GM12892 (cell line): ENCODE measurements around the gene LY6G6F.

Experiments used
- DNase-seq: peaks from one replicate; pipeline ENCODE4 v3.0.0; 2011; ENCODE audit not compliant: insufficient read length
- FAIRE-seq: peaks from 2 replicates; lab custom pipeline; 2011; peaks lifted over from hg19 to GRCh38; lab: Jason Lieb, UNC
- POLR2A ChIP-seq: IDR thresholded peaks from 2 replicates; pipeline ENCODE4 v1.6.1; 2011; ENCODE audit warnings: low read depth, low read length, control low read depth
- POLR2AphosphoS5 ChIP-seq: IDR thresholded peaks from 2 replicates; pipeline ENCODE4 v1.6.1; 2011; ENCODE audit warnings: low read depth, low read length, control low read depth
- TAF1 ChIP-seq: IDR thresholded peaks from 2 replicates; pipeline ENCODE4 v1.6.1; 2011; ENCODE audit warnings: low read depth, mild to moderate bottlenecking, control low read depth, low read length, borderline replicate concordance

Gene LY6G6F

DNA sequence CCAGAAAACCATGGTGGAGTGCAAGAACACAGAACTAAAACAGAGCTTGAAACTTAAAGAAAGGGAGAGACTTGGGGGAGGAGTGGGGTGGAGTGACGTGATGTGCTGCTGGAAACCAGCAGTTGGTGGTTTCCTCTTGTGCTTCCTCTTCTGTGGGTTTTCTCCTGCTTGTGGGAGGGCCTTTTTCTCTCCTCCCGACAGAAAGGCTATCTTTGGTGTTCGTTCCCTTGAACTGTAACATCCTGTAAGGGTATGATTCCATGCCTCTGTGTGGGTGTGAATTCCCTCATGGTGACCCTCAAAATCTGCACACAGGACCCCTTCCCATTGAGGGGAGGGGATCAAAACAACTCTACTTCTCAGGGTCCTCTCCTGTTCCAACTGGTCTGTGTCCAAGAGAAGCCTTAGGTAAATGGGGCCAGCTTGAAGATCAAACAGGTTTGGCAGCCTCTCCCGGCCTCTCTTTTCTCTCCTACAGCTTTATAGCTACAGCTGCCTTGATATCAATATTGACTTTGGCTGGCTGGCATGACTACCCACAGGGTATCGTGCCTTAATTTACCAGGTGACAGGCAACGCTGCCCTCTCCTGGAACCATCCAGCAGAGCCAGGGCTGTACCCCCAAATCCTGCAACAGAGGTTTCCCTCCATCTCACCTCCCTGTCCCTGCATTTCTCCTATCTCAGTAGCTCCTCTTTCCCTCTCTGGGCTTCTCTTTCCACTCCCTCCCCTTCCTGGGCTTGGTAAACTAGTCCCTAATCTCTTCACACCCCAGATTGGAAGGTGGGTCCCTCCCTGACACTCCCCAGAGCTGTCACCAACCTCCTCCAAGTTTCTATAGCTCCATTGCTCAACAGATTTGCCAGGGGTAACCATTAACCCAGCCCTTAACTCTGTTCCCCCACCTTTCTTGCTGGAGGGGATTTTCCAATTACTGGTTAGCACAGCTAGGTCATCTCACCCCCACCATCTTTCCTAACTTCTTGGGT, 31.6 kb downstream of the LY6G6F start:
- FAIRE-seq (peak; percentile 38), DNase-seq (peak; percentile 61)
- TF ChIP-seq POLR2AphosphoS5 (peak; percentile 82; the same call in 1 of the 2 replicates), POLR2A (peak; percentile 67), TAF1 (peak; percentile 61; the same call in 1 of the 2 replicates)

DNA sequence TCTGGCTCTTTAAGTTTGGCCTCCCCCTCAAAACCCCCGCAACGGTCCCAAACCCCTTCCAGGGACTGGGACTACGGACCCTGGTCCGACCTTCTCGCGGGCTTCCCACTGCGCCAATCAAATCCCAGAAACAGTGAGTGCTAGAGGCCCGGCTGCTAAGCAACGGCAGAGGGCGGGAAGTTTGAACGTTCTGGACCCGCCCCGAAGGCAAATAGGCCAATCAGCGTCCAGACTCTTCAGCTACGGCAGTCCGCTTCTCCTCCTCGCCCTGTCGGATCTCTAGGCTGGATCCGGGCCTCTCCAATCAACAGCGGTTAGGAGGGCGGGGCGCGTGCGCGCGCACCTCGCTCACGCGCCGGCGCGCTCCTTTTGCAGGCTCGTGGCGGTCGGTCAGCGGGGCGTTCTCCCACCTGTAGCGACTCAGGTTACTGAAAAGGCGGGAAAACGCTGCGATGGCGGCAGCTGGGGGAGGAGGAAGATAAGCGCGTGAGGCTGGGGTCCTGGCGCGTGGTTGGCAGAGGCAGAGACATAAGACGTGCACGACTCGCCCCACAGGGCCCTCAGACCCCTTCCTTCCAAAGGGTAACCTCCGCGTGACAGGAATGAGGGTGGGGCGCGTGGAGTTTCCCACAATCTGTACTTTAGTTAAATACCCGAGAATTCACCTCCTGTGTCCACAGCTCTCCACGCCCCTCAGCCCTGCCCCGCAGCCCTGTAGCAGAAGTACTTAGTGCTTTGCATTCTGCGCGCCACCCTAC, 33.2 kb downstream of the LY6G6F start, which contains the start of gene MSH5:
TSS of gene MSH5 (plus strand) at position 367 of the 758 bp plus-strand sequence. CDS start 462 bp downstream, outside the sequence.
- FAIRE-seq (peak; percentile 96), DNase-seq (peak; percentile 89)
- TF ChIP-seq TAF1 (peak; percentile 35; the same call in 1 of the 2 replicates), POLR2A (peak; percentile 78), POLR2AphosphoS5 (peak; percentile 69)

DNA sequence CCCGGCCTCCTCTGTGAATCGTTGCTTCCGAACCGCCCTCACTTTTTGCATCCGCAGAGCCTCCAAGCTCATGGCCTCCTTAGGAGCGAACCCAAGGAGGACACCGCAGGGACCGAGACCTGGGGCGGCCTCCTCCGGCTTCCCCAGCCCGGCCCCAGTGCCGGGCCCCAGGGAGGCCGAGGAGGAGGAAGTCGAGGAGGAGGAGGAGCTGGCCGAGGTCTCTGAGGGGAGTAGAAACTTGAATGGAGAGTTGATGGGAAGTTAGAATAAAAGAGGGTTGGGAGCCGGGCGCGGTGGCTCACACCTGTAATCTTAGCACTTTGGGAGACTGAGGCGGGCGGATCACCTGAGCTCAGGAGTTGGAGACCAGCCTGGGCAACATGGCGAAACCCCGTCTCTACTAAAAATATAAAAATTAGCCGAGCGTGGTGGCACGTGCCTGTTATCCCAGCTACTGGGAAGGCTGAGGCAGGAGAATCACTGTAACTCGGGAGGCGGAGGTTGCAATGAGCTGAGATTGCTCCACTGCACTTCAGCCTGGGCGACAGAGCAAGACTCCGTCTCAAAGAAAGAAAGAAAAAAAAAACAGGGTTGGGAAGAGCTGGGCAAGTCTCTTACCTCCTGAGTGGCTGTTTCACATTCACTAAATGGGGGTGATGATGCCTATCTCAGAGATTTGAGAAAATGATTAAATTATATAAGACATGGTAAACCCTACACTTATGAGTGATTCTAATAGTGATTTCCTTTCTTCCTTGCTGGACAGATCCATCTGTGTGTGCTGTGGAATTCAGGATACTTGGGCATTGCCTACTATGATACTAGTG, 33.9 kb downstream of the LY6G6F start:
- DNase-seq: peak; percentile 47
- TF ChIP-seq TAF1 (peak; percentile 31; the same call in 1 of the 2 replicates), POLR2A (no peak), POLR2AphosphoS5 (no peak)
- no peak for FAIRE-seq

DNA sequence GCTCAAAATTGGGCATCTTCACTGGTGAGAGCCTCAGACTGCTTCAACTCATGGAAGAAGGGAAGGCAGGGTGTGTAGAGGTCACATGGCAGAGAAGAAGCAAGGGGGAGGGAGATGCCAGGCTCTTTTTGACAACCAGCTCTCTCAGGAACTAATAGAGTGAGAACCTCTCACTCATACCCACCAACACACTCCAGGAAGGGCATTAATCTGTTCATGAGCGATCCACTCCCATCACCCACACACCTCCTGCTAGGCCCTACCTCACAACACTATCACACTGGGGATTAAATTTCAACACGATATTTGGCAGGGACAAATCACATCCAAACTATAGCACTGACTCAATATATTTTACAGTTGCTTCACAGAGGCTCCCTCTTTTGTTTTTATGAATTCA, 35.1 kb downstream of the LY6G6F start:
- DNase-seq: no peak
- TF ChIP-seq POLR2AphosphoS5 (no peak), TAF1 (no peak), POLR2A (no peak)
- FAIRE-seq: no peak

DNA sequence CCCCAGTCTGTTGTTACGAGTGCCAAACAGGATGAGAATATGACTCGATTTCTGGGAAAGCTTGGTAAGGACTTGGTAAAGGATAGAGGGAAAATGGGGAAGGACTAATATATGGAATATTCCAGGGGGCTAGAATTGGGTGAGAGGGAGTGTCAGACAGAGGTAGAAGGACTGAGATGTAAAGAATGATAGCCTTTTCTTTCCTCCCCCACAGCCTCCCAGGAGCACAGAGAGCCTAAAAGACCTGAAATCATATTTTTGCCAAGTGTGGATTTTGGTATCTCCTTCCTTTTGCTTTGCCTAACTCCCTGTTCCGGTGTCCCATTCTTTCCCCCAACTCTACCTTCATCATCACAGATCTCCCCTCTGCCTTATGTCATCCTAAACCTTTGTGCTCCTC, 36.2 kb downstream of the LY6G6F start:
- DNase-seq (no peak), FAIRE-seq (no peak)
- TF ChIP-seq POLR2A (no peak), TAF1 (no peak), POLR2AphosphoS5 (no peak)

DNA sequence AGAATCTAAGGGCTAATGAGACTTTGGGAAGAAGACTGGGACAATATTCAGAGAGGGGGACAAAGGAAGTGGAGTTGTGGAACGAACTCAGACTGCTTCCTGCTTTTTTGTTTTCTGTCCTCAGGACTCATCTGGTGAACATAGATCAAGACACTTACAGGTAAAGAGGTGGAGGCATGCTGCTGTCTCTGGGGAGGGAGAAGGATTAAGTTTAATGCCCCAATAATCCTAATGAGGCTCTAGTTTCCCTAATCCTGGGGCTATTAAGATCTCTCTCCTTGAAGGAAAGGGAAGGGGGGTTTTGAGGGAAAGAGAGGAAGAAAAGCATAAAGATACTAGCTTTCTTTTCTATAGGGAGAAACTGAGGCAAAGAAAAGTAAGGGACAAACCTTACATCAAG, 37.8 kb downstream of the LY6G6F start:
- no peak for FAIRE-seq
- TF ChIP-seq POLR2AphosphoS5: no peak
- TF ChIP-seq TAF1: no peak
- no peak for TF ChIP-seq POLR2A

DNA sequence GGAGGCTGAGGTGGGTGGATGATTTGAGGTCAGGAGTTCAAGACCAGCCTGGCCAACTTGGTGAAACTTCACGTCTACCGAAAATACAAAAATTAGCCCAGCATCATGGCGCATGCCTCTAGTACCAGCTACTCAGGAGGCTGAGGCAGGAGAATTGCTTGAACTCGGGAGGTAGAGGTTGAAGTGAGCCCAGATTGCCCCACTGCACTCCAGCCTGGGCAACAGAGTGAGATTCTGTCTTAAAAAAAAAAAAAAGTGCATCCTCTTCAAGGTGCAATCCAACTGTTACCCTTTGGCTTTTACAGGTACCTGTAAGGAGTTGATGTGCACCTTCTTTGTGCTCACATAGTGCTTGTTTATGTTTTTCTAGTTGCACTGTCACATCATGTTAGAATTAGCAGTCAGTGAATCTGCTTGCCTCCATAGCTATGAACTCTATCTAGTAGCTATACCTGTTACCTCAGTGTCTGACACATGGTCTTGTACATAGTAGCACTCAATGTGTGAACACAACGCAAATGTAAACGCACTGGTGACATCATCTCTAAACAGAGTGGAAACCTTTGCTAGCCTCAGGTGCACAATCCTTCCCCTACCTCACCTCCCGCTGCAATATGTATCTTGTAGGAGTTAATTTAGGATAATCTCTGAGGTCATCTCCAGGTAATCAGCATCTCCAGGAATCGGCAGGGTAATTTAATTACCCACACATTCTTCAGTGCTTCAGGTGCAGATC, 42.8 kb downstream of the LY6G6F start:
- no peak for FAIRE-seq
- no peak for TF ChIP-seq POLR2AphosphoS5
- TF ChIP-seq TAF1: no peak
- TF ChIP-seq POLR2A: no peak
- no peak for DNase-seq

More for the DNA sequence above, 37.8 kb downstream of the LY6G6F start:
- no peak for DNase-seq

DNA sequence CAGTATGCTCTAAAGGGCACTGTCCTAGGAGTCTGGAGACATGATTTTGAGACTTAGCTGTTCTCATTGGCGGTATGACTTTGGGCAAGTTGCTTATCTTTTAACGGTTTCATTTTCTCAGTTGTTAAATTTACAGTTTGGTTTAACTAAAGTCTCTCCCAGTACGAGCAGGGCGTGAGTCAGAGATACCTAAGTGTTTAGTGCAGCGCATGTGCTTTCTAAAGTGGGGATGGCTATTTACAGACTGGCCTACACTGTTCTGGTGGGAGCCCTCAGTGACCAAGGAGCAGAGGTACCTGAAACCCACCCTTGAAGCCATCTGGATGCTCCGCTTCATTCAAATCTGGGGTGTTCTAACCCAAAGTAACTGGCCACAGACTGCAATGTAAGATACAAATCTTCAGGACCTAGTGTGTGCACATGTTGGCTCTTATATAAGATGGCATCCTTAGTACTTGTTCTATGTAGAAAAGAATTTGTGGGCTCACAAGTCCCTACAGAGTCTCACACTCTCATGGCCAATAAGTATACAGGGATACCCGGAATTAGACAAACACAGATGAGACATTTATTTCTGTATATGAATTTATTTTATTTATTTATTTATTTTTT, 43.9 kb downstream of the LY6G6F start:
- no peak for FAIRE-seq
- TF ChIP-seq TAF1 (no peak), POLR2AphosphoS5 (no peak), POLR2A (no peak)
- DNase-seq: no peak

DNA sequence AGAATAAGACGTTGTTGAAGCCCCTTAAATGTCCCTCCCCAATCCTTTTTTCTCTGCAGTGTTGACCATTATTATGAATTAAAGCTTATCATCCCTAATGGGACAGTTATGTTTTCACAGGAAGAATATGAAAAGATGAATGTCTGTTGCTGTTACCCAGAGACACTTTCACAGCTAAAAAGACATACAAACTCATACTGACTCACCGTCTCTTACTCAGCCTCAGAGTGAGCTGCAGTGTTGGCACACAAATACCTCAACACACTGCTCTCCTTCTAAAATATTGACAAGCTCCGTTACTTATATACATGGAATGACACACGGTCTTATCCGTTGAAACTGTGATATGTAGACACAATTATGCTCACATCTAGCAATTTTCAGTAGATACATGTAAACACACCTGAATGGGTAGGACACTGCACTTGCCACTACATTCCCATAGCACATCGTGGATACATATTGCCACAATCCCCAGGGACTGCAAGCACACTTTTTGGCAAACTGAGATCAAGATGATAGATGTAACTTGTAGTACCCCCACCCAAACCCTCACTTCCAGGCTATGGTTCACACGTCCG, 46.2 kb downstream of the LY6G6F start:
- DNase-seq: no peak
- FAIRE-seq: no peak
- TF ChIP-seq POLR2AphosphoS5 (no peak), TAF1 (no peak), POLR2A (no peak)
